Colon (tissue), 2 donors: Measurements from ENCODE around the gene FBXW7.

Experiments
- FAIRE-seq: peaks from 2 replicates; lab custom pipeline; 2012; peaks lifted over from hg19 to GRCh38; lab: Jason Lieb, UNC
- donor health status: control.
- donor health status: control.

The FBXW7 gene

GRCh38 chr4:152510349-152511147 lies 25.3 kb downstream of the FBXW7 start:
- no peak for FAIRE-seq

DNA sequence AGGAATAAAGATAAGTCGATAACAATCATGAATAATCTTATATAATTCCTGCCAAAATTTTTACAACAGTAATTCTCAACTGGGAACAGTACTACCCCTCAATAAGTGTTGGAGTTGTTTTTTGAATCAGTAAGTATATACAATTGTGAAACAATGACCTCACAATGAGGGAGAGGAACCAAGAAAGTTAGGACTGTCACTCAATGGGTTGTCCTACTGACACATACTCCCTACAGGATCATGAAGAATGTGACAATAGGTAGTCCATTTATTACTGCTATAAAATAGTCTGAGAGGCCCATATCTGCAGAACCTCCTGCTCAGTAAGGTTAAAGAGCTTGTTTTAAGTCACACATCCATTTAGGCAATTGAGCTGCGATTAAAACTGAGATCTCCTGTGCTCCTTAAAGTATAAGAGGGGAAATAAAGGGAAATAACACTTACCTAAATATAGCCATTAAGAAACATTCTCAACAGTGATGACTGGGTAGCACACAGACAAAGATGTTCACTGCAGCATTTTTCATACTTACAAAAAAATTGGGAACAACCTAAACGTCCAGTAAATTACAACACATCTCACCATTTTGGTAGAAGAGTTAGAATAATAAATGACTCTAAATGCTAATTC lies 26.2 kb downstream of the FBXW7 start:
- FAIRE-seq = no peak

DNA sequence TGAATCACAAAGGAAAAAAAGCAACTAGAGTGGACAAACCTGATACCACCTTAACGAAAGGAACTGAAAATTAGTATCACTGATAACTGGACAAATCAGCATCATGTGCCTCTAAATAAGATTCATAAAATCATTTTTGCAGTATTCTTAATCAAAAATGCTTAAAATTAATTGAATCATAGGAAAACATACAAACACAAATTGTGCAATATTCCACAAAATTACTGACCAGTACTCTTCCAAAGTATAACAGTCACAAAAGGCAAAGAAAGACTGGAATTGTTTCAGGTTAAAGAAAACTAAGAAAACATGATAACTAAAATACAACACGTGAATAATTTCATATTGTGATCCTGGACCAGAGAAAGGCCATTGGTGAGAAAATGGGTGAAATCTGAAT lies 27.1 kb downstream of the FBXW7 start:
- FAIRE-seq = no peak

DNA sequence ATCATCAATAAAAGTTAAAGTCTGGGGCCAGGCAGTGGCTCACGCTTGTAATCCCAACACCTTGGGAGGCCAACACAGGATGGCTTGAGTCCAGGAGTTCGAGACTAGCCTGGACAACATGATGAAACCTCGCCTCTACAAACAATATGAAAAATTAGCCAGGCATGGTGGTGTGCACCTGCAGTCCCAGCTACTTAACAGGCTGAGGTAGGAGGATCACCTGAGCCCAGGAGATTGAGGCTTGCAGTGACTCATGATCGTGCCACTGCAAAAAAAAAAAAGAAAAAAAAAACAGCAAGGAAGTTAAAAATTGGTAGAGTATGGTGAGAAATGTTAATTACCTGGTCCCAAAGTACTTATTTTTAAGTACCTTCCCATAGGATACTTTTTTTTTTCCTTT lies 27.5 kb downstream of the FBXW7 start:
- FAIRE-seq = no peak

DNA sequence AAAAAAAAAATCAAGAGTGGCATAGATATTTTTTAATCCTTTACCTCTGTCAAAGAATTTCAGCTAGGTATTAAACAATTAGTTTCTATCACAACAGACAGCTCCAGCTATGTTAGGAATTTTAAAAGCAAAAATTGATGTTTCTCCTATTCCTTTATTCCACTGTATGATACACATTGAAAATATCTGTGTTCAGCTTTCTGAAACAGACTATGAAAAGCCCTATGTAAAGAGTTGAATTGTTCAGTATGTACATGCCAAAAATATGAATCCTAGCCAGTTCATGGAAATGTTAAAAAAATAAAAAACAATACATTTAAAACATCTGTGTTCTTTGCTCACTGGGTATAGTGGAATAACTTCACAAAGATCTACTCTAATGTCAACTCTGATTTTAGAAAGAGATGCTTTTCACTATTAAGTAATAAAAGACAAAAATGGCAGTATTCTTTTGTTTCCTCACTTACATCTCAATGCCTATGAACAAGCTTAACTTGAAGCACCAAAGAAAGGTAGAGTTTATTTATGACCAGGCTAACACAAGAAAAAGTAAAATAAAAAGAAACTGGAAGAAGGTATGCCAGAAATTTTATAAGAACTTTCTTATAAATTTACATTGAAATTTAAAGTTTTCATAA lies 32.1 kb downstream of the FBXW7 start:
- peak; percentile 45 for FAIRE-seq

DNA sequence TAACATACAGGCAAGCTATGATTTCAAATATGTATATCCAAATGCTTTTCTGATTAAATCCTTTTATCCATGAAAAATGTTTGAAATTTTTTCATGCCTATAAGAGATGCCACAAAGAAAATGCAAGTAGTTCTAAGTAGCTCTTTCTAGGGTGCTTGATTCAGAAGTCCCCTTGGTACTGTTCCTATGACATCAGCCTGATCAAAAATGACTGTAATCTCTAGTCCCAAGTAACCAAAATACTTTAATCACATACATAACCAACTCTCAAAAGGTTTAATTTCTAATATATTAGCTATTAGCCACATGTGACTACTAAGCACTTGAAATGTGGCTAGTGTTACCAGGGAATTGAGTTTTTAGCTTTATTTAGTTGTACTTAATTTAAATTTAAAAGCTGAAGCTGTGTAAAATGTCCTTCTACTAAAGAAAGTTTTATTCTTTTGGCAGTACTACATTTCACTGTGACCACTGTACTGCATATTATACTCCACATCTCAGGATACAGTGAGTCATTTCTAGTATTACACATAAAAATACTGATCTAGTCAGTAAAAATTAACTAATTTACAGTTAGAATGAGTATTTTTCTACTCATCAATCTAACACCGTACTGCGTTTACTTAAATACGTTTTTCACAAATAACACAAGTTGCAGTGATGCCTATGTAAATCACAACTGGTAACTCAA lies 33.9 kb downstream of the FBXW7 start:
- no peak for FAIRE-seq

DNA sequence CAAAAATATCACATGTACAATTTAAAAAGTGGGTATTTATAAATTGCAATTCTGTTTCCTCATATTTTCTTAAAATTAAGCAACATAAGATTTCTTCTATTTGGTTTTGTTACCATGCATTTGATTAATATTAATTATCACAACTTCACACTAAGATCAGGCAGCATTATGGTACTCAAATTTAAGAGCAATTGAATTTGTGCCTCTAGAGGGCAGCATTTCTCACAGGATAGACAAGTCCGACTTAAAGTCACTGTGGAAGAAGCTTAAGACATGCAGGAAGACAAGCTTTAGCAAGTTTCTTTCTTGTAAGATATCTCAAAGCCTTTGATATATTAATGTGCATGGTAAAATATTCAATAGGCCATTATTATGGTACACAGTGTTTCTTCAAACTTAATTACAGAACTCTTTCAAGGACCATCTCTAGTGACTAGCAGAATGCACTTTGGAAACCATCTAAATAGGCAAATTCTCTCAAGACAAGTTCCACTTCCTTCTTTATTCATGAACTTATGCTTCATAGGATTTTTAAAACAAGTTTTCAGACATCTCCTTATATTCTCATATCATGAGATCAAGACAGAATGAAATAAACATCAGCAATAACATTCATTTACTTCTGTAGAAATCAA lies 35.0 kb downstream of the FBXW7 start:
- peak; percentile 71 for FAIRE-seq

DNA sequence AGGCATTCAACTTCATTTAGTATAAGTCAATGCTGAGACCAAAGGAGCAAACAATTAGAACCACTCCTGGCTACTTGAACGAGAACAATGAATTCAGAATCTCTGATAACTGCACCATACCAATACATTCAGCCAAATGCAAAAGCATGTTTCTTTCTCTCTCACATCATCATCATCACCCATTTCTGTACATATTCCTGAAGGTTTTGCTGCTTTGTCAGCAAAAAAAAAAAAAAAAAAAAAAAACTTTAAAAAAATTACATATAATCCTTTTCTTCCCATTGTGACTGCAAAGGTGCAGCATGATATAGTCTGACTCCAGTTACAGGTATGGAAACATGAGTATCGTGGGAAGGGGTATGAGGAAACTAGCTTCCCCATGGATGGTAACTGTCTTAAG lies 35.6 kb downstream of the FBXW7 start:
- FAIRE-seq = no peak

DNA sequence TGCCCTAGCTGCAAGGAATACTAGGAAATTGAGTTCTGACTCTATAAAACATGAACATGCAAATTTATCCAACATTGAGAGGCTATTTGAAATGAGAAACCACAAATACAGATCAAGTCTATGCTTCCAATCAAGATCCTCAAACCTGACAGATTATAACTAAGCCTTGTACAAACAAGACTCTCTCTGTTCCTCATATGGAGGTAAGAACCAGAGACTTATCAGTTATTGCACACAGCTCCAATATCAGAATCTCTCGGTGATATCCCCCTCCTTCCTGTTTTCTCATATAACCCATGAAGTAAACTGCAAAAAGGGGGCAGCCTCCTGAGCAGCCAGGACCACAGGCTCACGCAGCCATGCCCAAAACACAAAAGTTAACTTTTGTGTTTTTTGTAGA lies 36.5 kb downstream of the FBXW7 start:
- FAIRE-seq = no peak

GRCh38 chr4:152494020-152494419 lies 41.9 kb downstream of the FBXW7 start:
- no peak for FAIRE-seq

DNA sequence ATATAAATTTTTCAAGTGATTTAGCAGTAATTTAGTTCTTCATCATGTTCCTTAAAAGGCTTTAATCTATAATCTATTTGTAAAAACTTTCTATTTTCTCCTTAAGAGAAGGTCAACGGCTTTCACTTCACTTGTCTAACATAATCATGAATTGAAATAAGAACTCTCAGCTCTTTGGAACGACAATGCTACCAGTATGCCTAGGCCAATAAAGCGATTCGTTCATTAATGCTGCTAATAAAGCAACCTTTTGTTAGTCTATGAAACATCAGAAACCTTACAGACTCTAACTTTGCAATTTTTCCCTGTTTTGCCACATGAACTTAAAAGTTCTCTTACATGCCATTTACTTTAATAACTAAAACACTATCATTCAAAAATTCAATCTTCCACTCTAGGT lies 47.6 kb downstream of the FBXW7 start:
- FAIRE-seq = no peak

GRCh38 chr4:152486429-152487389 lies 49.2 kb downstream of the FBXW7 start:
- no peak for FAIRE-seq

- FAIRE-seq = peak; percentile 49
These were observed 50.1 kb downstream of the FBXW7 start for GRCh38 chr4:152485726-152486276.

DNA sequence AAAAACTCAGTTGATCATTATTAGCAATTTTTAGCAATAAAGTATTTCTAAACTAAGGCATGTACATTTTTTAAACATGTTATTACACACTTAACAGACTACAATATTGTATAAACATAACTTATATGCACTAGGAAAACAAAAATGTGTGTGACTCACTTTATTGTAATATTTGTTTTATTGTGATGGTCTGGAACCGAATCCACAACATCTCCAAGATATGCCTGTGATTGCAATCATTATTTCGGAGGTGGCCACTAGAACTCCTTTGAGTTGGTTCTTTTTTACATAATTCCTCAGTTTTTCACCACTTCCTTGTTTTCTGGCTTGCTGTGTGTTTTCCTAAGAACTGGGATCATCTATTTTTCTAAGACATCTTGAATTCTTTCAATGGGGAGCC lies 53.7 kb downstream of the FBXW7 start:
- no peak for FAIRE-seq

DNA sequence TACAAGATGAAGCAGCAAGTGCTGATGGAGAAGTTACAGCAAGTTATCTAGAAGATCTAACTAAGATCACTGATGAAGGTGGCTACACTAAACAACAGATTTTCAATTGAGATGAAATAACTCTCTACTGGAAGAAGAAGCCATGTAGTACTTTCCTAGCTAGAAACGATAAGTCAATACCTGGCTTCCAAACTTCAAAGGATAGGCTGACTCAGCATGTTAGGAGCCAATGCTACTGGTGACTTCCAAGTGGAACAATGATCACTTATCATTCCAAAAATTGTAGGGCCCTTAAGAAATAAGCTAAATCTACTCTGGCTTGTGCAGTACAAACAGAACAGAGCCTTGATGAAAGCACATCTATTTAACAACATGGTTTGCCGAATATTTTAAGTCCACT lies 55.0 kb downstream of the FBXW7 start:
- FAIRE-seq = no peak

DNA sequence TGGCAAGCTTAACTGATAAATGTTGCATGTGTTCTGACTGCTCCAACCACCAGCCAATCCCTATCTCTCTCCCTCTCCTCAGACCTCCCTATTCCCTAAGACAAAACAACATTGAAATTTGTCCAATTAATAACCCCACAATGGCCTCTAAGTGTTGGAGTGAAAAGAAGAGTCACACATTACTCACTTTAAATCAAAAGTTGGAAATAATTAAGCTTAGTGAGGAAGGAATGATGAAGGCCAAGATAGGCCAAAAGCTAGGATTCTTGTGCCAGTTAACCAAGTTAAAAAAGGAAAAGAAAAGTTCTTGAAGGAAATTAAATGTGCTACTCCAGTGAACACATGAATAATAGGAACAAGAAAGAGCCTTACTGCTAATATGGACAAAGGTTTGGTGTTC lies 55.6 kb downstream of the FBXW7 start:
- FAIRE-seq = no peak

- no peak for FAIRE-seq
These were observed 56.4 kb downstream of the FBXW7 start for GRCh38 chr4:152479428-152480026.

- no peak for FAIRE-seq
These were observed 57.2 kb downstream of the FBXW7 start for GRCh38 chr4:152478461-152479237.

GRCh38 chr4:152476796-152477195 lies 59.1 kb downstream of the FBXW7 start:
- no peak for FAIRE-seq
